Activated CD8-positive, alpha-beta T cell treated with anti-CD3 and anti-CD28 coated beads for 36 hours (primary cell): ENCODE results near the gene RAP1GDS1. TPM values are rescaled to one million over a fixed set of nuclear protein-coding genes. Genes with fewer than 3 reads are reported as not detected.
"Not testable (repeated sequence)": the region's sequence is repeated elsewhere in the genome, so short reads cannot be mapped to it uniquely, and the experiment has no call there.

ENCODE experiments used
- ATAC-seq: fragments of 200-7000 bp; cut with Tn5 transposase; one replicate; pipeline ENCODE4 v1.10.0; 2021; ENCODE audit warnings: mild to moderate bottlenecking, moderate library complexity
- CTCF ChIA-PET: fragments of 350-600 bp; sonication (Branson Sonifier 250); formaldehyde crosslinking; loops from one replicate; lab custom pipeline; 2021; ENCODE audit warnings: antibody characterized with exemption; lab: Charles Lee
- POLR2A ChIA-PET: fragments of 350-600 bp; sonication (Branson Sonifier 250); formaldehyde crosslinking; loops from one replicate; lab custom pipeline; 2021; ENCODE audit warnings: antibody characterized with exemption; lab: Charles Lee
- DNase-seq: peaks from one replicate; pipeline ENCODE4 v3.0.0-alpha.2; 2020
- H3K27ac Mint-ChIP-seq: one replicate; pipeline ENCODE4 v1.8.0; 2021; ENCODE audit warnings: mild to moderate bottlenecking, mixed read lengths
- H3K27me3 Mint-ChIP-seq: one replicate; pipeline ENCODE4 v1.8.0; 2021; ENCODE audit warnings: mixed read lengths
- H3K36me3 Mint-ChIP-seq: one replicate; pipeline ENCODE4 v1.8.0; 2021; ENCODE audit warnings: low read depth, mixed read lengths
- H3K4me1 Mint-ChIP-seq: one replicate; pipeline ENCODE4 v1.8.0; 2021; ENCODE audit warnings: low read depth, mixed read lengths
- H3K4me3 Mint-ChIP-seq: one replicate; pipeline ENCODE4 v1.8.0; 2021; ENCODE audit warnings: mild to moderate bottlenecking, moderate library complexity, mixed read lengths
- H3K9me3 Mint-ChIP-seq: one replicate; pipeline ENCODE4 v1.8.0; 2021; ENCODE audit warnings: mixed read lengths
- intact Hi-C: fragments of 100-400 bp; cut with micrococcal nuclease; formaldehyde crosslinking; loops from one replicate; pipeline ENCODE4 v1.10.0; 2022
- total RNA-seq, 2 experiments: library from RNA; stranded (reverse); gene quantifications; one replicate each; pipeline ENCODE4 v1.2.3, GENCODE V29; 2021
- TF ChIP-seq, protein P1 (sequence below): fragments of 200-600 bp; IDR thresholded peaks from one replicate; pipeline ENCODE4 v1.8.0; 2022; ENCODE audit warnings: antibody characterized with exemption, mild to moderate bottlenecking

The RAP1GDS1 gene
- total RNA-seq, 2 experiments from 2014 or later = 49.8 to 52.1 TPM

DNA sequence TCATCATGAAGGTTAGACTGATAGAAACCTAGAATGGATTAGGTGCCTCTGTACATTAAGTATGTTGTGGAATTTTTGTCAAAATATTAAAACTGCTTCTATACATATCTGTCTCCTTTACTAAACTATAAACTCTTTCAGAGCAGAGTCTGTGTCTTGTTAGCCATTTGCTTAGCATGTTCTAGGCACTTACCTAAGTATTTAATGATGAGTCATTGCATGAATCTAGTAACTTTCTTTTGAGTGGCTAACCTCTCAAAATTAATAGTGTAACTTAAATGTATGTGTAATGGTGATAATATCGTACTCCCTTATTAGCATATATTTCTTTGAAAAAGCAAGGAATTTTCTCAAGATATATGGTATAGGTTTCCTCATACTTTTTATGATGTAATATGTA, 57.8 kb downstream of the RAP1GDS1 start:
- ChIA-PET CTCF (no interaction called here), POLR2A (no interaction called here)
- no peaks in the 10 kb centered on the region for H3K27me3 Mint-ChIP-seq
- H3K4me1 Mint-ChIP-seq = peaks cover 6% of the 10 kb centered on the region
- peaks cover 14% of the 10 kb centered on the region for H3K36me3 Mint-ChIP-seq
- intact Hi-C loops = no loop called here
- no peak overlapping the region for H3K4me3 Mint-ChIP-seq
- ATAC-seq (no peak), DNase-seq (no peak)
- H3K27ac Mint-ChIP-seq = no peak overlapping the region
- TF ChIP-seq, protein P1, sequence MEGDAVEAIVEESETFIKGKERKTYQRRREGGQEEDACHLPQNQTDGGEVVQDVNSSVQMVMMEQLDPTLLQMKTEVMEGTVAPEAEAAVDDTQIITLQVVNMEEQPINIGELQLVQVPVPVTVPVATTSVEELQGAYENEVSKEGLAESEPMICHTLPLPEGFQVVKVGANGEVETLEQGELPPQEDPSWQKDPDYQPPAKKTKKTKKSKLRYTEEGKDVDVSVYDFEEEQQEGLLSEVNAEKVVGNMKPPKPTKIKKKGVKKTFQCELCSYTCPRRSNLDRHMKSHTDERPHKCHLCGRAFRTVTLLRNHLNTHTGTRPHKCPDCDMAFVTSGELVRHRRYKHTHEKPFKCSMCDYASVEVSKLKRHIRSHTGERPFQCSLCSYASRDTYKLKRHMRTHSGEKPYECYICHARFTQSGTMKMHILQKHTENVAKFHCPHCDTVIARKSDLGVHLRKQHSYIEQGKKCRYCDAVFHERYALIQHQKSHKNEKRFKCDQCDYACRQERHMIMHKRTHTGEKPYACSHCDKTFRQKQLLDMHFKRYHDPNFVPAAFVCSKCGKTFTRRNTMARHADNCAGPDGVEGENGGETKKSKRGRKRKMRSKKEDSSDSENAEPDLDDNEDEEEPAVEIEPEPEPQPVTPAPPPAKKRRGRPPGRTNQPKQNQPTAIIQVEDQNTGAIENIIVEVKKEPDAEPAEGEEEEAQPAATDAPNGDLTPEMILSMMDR = no peak
- peaks cover 12% of the 10 kb centered on the region for H3K9me3 Mint-ChIP-seq

DNA sequence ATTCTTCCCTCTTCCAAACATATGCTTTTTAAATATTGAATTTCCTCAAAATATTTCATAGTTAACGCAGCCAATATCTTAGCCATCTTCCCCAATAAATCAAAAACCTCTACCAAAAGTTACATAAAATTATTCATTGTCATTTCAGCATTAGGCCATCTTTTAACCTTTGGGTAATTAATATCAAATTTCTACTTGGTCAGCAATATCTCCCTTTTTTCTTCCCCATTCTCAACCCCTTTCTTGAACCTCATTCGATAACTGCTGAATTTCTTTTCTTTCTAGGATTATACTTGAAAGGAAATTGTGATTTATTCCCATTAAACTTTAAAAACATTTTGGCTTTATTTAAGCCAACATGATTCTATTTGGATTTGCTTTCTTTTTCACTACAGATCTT, 65.0 kb downstream of the RAP1GDS1 start:
- H3K27ac Mint-ChIP-seq = no peak overlapping the region
- POLR2A ChIA-PET = no interaction called here
- intact Hi-C loops = no loop called here

DNA sequence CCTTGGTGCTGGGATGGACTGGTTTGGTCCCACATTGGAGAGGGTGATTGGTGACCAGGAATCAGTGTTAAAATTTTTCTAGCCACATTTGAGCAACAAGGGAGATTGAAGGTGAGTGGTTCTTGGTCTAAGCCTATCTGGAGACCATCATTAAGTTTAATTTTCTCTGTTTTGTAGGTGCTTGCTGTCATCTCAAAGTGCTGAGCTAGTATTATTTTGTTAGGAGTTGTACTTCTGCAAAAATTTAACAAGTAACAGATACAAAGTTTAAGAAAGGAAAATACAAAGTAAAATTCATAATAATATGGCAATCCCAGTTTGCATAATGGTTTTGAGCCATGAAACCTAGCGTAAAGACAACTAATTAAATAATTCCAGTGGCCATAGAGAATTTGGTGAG, 66.5 kb downstream of the RAP1GDS1 start:
- H3K27ac Mint-ChIP-seq = no peak overlapping the region
- TF ChIP-seq, protein P1 = no peak
- no peaks in the 10 kb centered on the region for H3K27me3 Mint-ChIP-seq
- ChIA-PET CTCF (no interaction called here), POLR2A (no interaction called here)
- DNase-seq (no peak), ATAC-seq (no peak)
- peaks cover 35% of the 10 kb centered on the region for H3K36me3 Mint-ChIP-seq
- intact Hi-C loops = no loop called here
- no peak overlapping the region for H3K4me3 Mint-ChIP-seq
- peaks cover 22% of the 10 kb centered on the region for H3K9me3 Mint-ChIP-seq
- H3K4me1 Mint-ChIP-seq = no peaks in the 10 kb centered on the region

More for the DNA sequence above, 65.0 kb downstream of the RAP1GDS1 start:
- H3K36me3 Mint-ChIP-seq = peaks cover 26% of the 10 kb centered on the region
- no peak overlapping the region for H3K4me3 Mint-ChIP-seq
- CTCF ChIA-PET = no interaction called here
- TF ChIP-seq, protein P1 = no peak
- peaks cover 15% of the 10 kb centered on the region for H3K9me3 Mint-ChIP-seq
- no peak for ATAC-seq
- no peaks in the 10 kb centered on the region for H3K27me3 Mint-ChIP-seq
- H3K4me1 Mint-ChIP-seq = no peaks in the 10 kb centered on the region
- no peak for DNase-seq

DNA sequence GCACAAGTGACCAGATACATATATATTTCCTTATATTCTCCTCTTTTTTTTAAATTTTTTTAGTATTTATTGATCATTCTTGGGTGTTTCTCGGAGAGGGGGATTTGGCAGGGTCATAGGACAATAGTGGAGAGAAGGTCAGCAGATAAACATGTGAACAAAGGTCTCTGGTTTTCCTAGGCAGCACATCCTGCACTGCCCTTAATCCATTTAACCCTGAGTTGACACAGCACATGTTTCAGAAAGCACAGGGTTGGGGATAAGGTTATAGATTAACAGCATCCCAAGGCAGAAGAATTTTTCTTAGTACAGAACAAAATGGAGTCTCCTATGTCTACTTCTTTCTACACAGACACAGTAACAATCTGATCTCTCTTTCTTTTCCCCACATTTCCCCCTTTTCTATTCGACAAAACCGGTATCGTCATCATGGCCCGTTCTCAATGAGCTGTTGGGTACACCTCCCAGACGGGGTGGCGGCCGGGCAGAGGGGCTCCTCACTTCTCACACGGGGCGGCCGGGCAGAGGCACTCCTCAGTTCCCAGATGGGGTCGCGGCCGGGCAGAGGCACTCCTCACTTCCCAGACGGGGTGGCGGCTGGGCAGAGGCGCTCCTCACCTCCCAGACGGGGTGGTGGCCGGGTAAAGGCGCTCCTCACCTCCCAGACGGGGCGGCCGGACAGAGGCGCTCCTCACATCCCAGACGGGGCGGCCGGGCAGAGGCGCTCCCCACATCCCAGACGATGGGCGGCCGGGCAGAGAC, 68.9 kb downstream of the RAP1GDS1 start:
- H3K4me3 Mint-ChIP-seq, H3K27ac Mint-ChIP-seq, H3K27me3 Mint-ChIP-seq, CTCF ChIA-PET, DNase-seq, ATAC-seq, H3K4me1 Mint-ChIP-seq, intact Hi-C loops: not testable (repeated sequence)
- POLR2A ChIA-PET = interaction anchor here (0.6 kb wide), 1 partner anchor 1156 kb away, joined by 3 read pairs; no protein-coding TSS in a partner anchor
- peaks cover 45% of the 10 kb centered on the region for H3K36me3 Mint-ChIP-seq
- peaks cover 32% of the 10 kb centered on the region for H3K9me3 Mint-ChIP-seq

DNA sequence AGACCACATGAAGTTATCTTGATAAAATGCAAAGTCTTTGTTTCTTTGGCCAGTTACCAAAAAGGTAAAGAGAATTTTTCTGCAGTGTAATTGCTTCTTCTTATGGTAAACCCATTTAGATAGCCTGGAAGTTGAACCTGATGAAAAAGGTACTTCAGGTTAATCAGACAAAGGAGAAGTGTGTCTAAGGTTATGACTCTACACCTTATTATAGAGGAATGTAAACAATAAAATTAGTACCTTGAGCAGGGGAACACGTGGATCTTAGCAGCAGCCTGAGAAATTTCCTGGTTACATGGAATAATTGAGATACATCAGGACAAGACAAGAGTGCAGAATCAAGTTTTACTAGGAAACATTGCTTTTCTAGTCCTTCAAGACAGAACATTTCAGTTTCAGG, 70.8 kb downstream of the RAP1GDS1 start:
- Mint-ChIP-seq H3K9me3 (peaks cover 30% of the 10 kb centered on the region), H3K27me3 (no peaks in the 10 kb centered on the region), H3K4me1 (no peaks in the 10 kb centered on the region), H3K4me3 (no peak overlapping the region), H3K27ac (no peak overlapping the region), H3K36me3 (peaks cover 50% of the 10 kb centered on the region)
- ChIA-PET CTCF (no interaction called here), POLR2A (no interaction called here)
- TF ChIP-seq, protein P1 = no peak
- intact Hi-C loops = no loop called here
- no peak for ATAC-seq
- no peak for DNase-seq
